ENCODE measurements around the gene TBC1D1. TPM values are rescaled to one million over a fixed set of nuclear protein-coding genes. Genes with fewer than 3 reads are reported as not detected.

Gene TBC1D1
- total RNA-seq, 1 donor = 66.6 TPM

- H2AFZ ChIP-seq (ENCODE audit: low read length) = no peak overlapping the region
- H3K36me3 ChIP-seq (ENCODE audit: insufficient read depth, low read length) = no peaks in the 10 kb centered on the region
- DNase-seq (ENCODE audit: insufficient read length, low spot score, missing footprints) = no peak
- no peak overlapping the region for H3K4me3 ChIP-seq (ENCODE audit: insufficient read depth, low read length)
- H4K20me1 ChIP-seq (ENCODE audit: insufficient read depth, low read length) = no peaks in the 10 kb centered on the region
- no peaks in the 10 kb centered on the region for H3K27me3 ChIP-seq (ENCODE audit: insufficient read depth, low read length)
- TF ChIP-seq, protein P1, sequence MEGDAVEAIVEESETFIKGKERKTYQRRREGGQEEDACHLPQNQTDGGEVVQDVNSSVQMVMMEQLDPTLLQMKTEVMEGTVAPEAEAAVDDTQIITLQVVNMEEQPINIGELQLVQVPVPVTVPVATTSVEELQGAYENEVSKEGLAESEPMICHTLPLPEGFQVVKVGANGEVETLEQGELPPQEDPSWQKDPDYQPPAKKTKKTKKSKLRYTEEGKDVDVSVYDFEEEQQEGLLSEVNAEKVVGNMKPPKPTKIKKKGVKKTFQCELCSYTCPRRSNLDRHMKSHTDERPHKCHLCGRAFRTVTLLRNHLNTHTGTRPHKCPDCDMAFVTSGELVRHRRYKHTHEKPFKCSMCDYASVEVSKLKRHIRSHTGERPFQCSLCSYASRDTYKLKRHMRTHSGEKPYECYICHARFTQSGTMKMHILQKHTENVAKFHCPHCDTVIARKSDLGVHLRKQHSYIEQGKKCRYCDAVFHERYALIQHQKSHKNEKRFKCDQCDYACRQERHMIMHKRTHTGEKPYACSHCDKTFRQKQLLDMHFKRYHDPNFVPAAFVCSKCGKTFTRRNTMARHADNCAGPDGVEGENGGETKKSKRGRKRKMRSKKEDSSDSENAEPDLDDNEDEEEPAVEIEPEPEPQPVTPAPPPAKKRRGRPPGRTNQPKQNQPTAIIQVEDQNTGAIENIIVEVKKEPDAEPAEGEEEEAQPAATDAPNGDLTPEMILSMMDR (IDR thresholded peaks at IDR 0.05; ENCODE audit: extremely low read depth, low read depth, low read length) = no peak
- no peaks in the 10 kb centered on the region for H3K9me3 ChIP-seq (ENCODE audit: low read depth, low read length)
- no peaks in the 10 kb centered on the region for H3K79me2 ChIP-seq (ENCODE audit: insufficient read depth, low read length)
- peak overlapping the region; percentile 18 for H3K4me2 ChIP-seq (ENCODE audit: insufficient read depth, low read length)
- peak overlapping the region; percentile 61 for H3K27ac ChIP-seq (ENCODE audit: low read depth, low read length)
- H3K4me1 ChIP-seq (ENCODE audit: insufficient read depth, low read length) = peaks cover 26% of the 10 kb centered on the region
These were observed 261.4 kb downstream of the TBC1D1 start for GRCh38 chr4:38152305-38152704.

- no peak for DNase-seq (ENCODE audit: insufficient read length, low spot score, missing footprints)
These were observed 262.0 kb downstream of the TBC1D1 start for GRCh38 chr4:38152721-38153386.

GRCh38 chr4:38153387-38153760, 262.5 kb downstream of the TBC1D1 start:
- Histone ChIP-seq H3K27ac (ENCODE audit: low read depth, low read length) (no peak overlapping the region), H3K4me3 (ENCODE audit: insufficient read depth, low read length) (no peak overlapping the region), H3K4me1 (ENCODE audit: insufficient read depth, low read length) (peaks cover 26% of the 10 kb centered on the region), H3K9me3 (ENCODE audit: low read depth, low read length) (no peaks in the 10 kb centered on the region), H3K4me2 (ENCODE audit: insufficient read depth, low read length) (no peak overlapping the region), H4K20me1 (ENCODE audit: insufficient read depth, low read length) (no peaks in the 10 kb centered on the region), H2AFZ (ENCODE audit: low read length) (no peak overlapping the region), H3K27me3 (ENCODE audit: insufficient read depth, low read length) (no peaks in the 10 kb centered on the region), H3K36me3 (ENCODE audit: insufficient read depth, low read length) (no peaks in the 10 kb centered on the region), H3K79me2 (ENCODE audit: insufficient read depth, low read length) (no peaks in the 10 kb centered on the region)
- no peak for DNase-seq (ENCODE audit: insufficient read length, low spot score, missing footprints)
- TF ChIP-seq, protein P1 (IDR thresholded peaks at IDR 0.05; ENCODE audit: extremely low read depth, low read depth, low read length) = no peak

More at GRCh38 chr4:38152721-38153386, 262.0 kb downstream of the TBC1D1 start:
- Histone ChIP-seq H3K27ac (ENCODE audit: low read depth, low read length) (peak overlapping the region; percentile 61), H3K4me2 (ENCODE audit: insufficient read depth, low read length) (no peak overlapping the region), H3K4me1 (ENCODE audit: insufficient read depth, low read length) (peaks cover 26% of the 10 kb centered on the region), H3K9me3 (ENCODE audit: low read depth, low read length) (no peaks in the 10 kb centered on the region), H3K36me3 (ENCODE audit: insufficient read depth, low read length) (no peaks in the 10 kb centered on the region), H3K27me3 (ENCODE audit: insufficient read depth, low read length) (no peaks in the 10 kb centered on the region), H4K20me1 (ENCODE audit: insufficient read depth, low read length) (no peaks in the 10 kb centered on the region), H3K4me3 (ENCODE audit: insufficient read depth, low read length) (no peak overlapping the region), H3K79me2 (ENCODE audit: insufficient read depth, low read length) (no peaks in the 10 kb centered on the region), H2AFZ (ENCODE audit: low read length) (no peak overlapping the region)
- TF ChIP-seq, protein P1 (IDR thresholded peaks at IDR 0.05; ENCODE audit: extremely low read depth, low read depth, low read length) = no peak

- Histone ChIP-seq H3K9me3 (ENCODE audit: low read depth, low read length) (no peaks in the 10 kb centered on the region), H2AFZ (ENCODE audit: low read length) (no peak overlapping the region), H3K79me2 (ENCODE audit: insufficient read depth, low read length) (no peaks in the 10 kb centered on the region), H3K27ac (ENCODE audit: low read depth, low read length) (no peak overlapping the region), H3K4me2 (ENCODE audit: insufficient read depth, low read length) (no peak overlapping the region), H3K4me1 (ENCODE audit: insufficient read depth, low read length) (peaks cover 26% of the 10 kb centered on the region), H4K20me1 (ENCODE audit: insufficient read depth, low read length) (no peaks in the 10 kb centered on the region), H3K4me3 (ENCODE audit: insufficient read depth, low read length) (no peak overlapping the region), H3K27me3 (ENCODE audit: insufficient read depth, low read length) (no peaks in the 10 kb centered on the region), H3K36me3 (ENCODE audit: insufficient read depth, low read length) (no peaks in the 10 kb centered on the region)
- TF ChIP-seq, protein P1 (IDR thresholded peaks at IDR 0.05; ENCODE audit: extremely low read depth, low read depth, low read length) = no peak
- DNase-seq (ENCODE audit: insufficient read length, low spot score, missing footprints) = no peak
These were observed 263.4 kb downstream of the TBC1D1 start for GRCh38 chr4:38154252-38154651.

Measured in osteoblast (primary cell).